IMR-90 (cell line): ENCODE results near the gene GPR149. TPM values are rescaled to one million over a fixed set of nuclear protein-coding genes. Genes with fewer than 3 reads are reported as not detected.

Source experiments
- ATAC-seq: fragments of 200-7000 bp; cut with Tn5 transposase; 2 replicates; pipeline ENCODE4 v1.9.1; 2020; ENCODE audit warnings: low read depth, mild to moderate bottlenecking, moderate library complexity
- BruUV-seq: library from RNA; stranded (reverse); fragments of 400-500 nt; replicated peaks from 2 replicates; lab custom pipeline; 2021; lab: Mats Ljungman, UMichigan
- CTCF ChIA-PET: fragments of 300-600 bp; formaldehyde crosslinking; extraction: SDS; loops from one replicate; lab custom pipeline; 2021; ENCODE audit warnings: antibody characterized with exemption; lab: Yijun Ruan, JAX
- POLR2A ChIA-PET: fragments of 300-600 bp; sonication (Branson Sonifier 250); formaldehyde crosslinking; loops from one replicate; lab custom pipeline; 2022; ENCODE audit warnings: antibody characterized with exemption; ENCODE audit not compliant: unreplicated experiment; lab: Charles Lee
- DNase-seq: peaks from one replicate; pipeline ENCODE4 v3.0.0; 2013
- H2AFZ ChIP-seq: replicated peaks from 2 replicates; pipeline ENCODE3; 2013; ENCODE audit warnings: low read length, mild to moderate bottlenecking; ENCODE audit not compliant: poor library complexity
- H2AK5ac ChIP-seq: 2 replicates; pipeline ENCODE4 v1.6.1; 2013; ENCODE audit warnings: low read depth, low read length, inconsistent platforms
- H2AK9ac ChIP-seq: replicated peaks from 2 replicates; pipeline ENCODE3; 2013; ENCODE audit warnings: mild to moderate bottlenecking, low read depth, low read length, moderate library complexity; ENCODE audit not compliant: poor library complexity
- H2BK120ac ChIP-seq: 2 replicates; pipeline ENCODE4 v1.6.1; 2013; ENCODE audit warnings: low read depth, low read length, inconsistent platforms
- H2BK15ac ChIP-seq: 3 replicates; pipeline ENCODE4 v1.6.1; 2013; ENCODE audit warnings: low read depth, low read length, inconsistent platforms
- H2BK20ac ChIP-seq: 2 replicates; pipeline ENCODE4 v1.6.1; 2013; ENCODE audit warnings: low read depth, mild to moderate bottlenecking, inconsistent platforms, low read length, moderate library complexity
- H2BK5ac ChIP-seq: 2 replicates; pipeline ENCODE4 v1.6.1; 2013; ENCODE audit warnings: mild to moderate bottlenecking, low read depth, low read length, inconsistent platforms; ENCODE audit not compliant: poor library complexity, severe bottlenecking
- H3K14ac ChIP-seq: replicated peaks from 2 replicates; pipeline ENCODE4 v1.6.1; 2013; ENCODE audit warnings: low read depth, low read length, inconsistent platforms
- H3K18ac ChIP-seq: 2 replicates; pipeline ENCODE4 v1.6.1; 2013; ENCODE audit warnings: low read depth, low read length, control low read depth
- H3K23ac ChIP-seq: 2 replicates; pipeline ENCODE4 v1.6.1; 2013; ENCODE audit warnings: low read depth, low read length, inconsistent platforms
- H3K27ac ChIP-seq: 2 replicates; pipeline ENCODE4 v1.5.1; 2013; ENCODE audit warnings: mild to moderate bottlenecking, control low read depth, low read length; ENCODE audit not compliant: insufficient read depth
- H3K27me3 ChIP-seq: 2 replicates; pipeline ENCODE4 v1.6.1; 2013; ENCODE audit warnings: low read length; ENCODE audit not compliant: control insufficient read depth, insufficient read depth
- H3K36me3 ChIP-seq: 2 replicates; pipeline ENCODE4 v1.6.1; 2013; ENCODE audit warnings: low read length, mixed read lengths; ENCODE audit not compliant: control insufficient read depth, insufficient read depth
- H3K4ac ChIP-seq: 2 replicates; pipeline ENCODE4 v1.6.1; 2013; ENCODE audit warnings: low read depth, low read length, inconsistent platforms
- H3K4me1 ChIP-seq: 2 replicates; pipeline ENCODE4 v1.6.1; 2013; ENCODE audit warnings: low read length, mixed read lengths; ENCODE audit not compliant: control insufficient read depth, insufficient read depth
- H3K4me2 ChIP-seq: 2 replicates; pipeline ENCODE4 v1.6.1; 2013; ENCODE audit warnings: low read depth, mild to moderate bottlenecking, control low read depth, low read length, moderate library complexity
- H3K4me3 ChIP-seq: 2 replicates; pipeline ENCODE4 v1.5.1; 2013; ENCODE audit warnings: low read depth, mild to moderate bottlenecking, control low read depth, low read length, moderate library complexity; ENCODE audit not compliant: insufficient read depth
- H3K56ac ChIP-seq: 2 replicates; pipeline ENCODE4 v1.6.1; 2013; ENCODE audit warnings: low read length, inconsistent platforms; ENCODE audit not compliant: insufficient read depth; ENCODE audit errors: extremely low read depth
- H3K79me1 ChIP-seq, 2 experiments: 2 replicates each; pipeline ENCODE4 v1.6.1; 2013; ENCODE audit warnings: low read length in 2 of 2, inconsistent platforms in 1 of 2, low read depth in 1 of 2
- H3K9ac ChIP-seq: 2 replicates; pipeline ENCODE4 v1.6.1; 2013; ENCODE audit warnings: low read depth, low read length, control low read depth
- H3K9me1 ChIP-seq: 2 replicates; pipeline ENCODE4 v1.6.1; 2013; ENCODE audit warnings: low read length, inconsistent platforms; ENCODE audit not compliant: insufficient read depth
- H3K9me3 ChIP-seq: 2 replicates; pipeline ENCODE4 v1.6.1; 2013; ENCODE audit warnings: low read length; ENCODE audit not compliant: control insufficient read depth, insufficient read depth
- H4K20me1 ChIP-seq: 2 replicates; pipeline ENCODE4 v1.6.1; 2013; ENCODE audit warnings: low read length, inconsistent platforms; ENCODE audit not compliant: insufficient read depth
- H4K5ac ChIP-seq: 2 replicates; pipeline ENCODE4 v1.6.1; 2013; ENCODE audit warnings: mild to moderate bottlenecking, low read depth, low read length, control low read depth
- H4K8ac ChIP-seq, 2 experiments: 2 replicates each; pipeline ENCODE4 v1.6.1; 2013; ENCODE audit warnings: low read depth in 2 of 2, low read length in 2 of 2, control low read depth in 1 of 2, inconsistent platforms in 1 of 2
- H4K91ac ChIP-seq: 2 replicates; pipeline ENCODE4 v1.6.1; 2013; ENCODE audit warnings: low read depth, low read length, inconsistent platforms; ENCODE audit not compliant: insufficient read depth
- BHLHE40 ChIP-seq: fragments of 150-350 bp; IDR thresholded peaks from 2 replicates; pipeline ENCODE4 v1.6.1; 2016; ENCODE audit warnings: mild to moderate bottlenecking, low read depth, low read length
- CEBPB ChIP-seq: IDR thresholded peaks from 2 replicates; pipeline ENCODE4 v1.6.1; 2012; ENCODE audit warnings: low read depth, low read length, improper control_type of control experiment
- CHD1 ChIP-seq: IDR thresholded peaks from 2 replicates; pipeline ENCODE4 v1.6.1; 2012; ENCODE audit warnings: low read depth, low read length, improper control_type of control experiment
- MAZ ChIP-seq: IDR thresholded peaks from 2 replicates; pipeline ENCODE4 v1.6.1; 2012; ENCODE audit warnings: low read depth, mild to moderate bottlenecking, low read length, improper control_type of control experiment, moderate library complexity, borderline replicate concordance
- POLR2A ChIP-seq: IDR thresholded peaks from 2 replicates; pipeline ENCODE4 v1.6.1; 2012; ENCODE audit warnings: mild to moderate bottlenecking, low read depth, low read length
- RCOR1 ChIP-seq: IDR thresholded peaks from 2 replicates; pipeline ENCODE4 v1.6.1; 2012; ENCODE audit warnings: mild to moderate bottlenecking, low read length, improper control_type of control experiment; ENCODE audit not compliant: insufficient replicate concordance
- RFX5 ChIP-seq: IDR thresholded peaks from 2 replicates; pipeline ENCODE4 v1.8.0; 2012; ENCODE audit warnings: low read depth, mild to moderate bottlenecking, low read length, moderate library complexity
- SMC3 ChIP-seq: fragments of 150-350 bp; IDR thresholded peaks from 2 replicates; pipeline ENCODE4 v1.6.1; 2016; ENCODE audit warnings: low read depth, mild to moderate bottlenecking, antibody characterized with exemption, low read length, moderate library complexity
- dilution Hi-C: fragments of 300-500 bp; cut with HindIII; formaldehyde crosslinking; loops from one replicate; pipeline ENCODE4 v1.14.3; 2018; ENCODE audit warnings: low sequenced_read_pairs; ENCODE audit not compliant: unreplicated experiment
- in situ Hi-C: fragments of 300-500 bp; cut with MboI; formaldehyde crosslinking; loops from 3 replicates; pipeline ENCODE4 v1.14.3; 2019; ENCODE audit warnings: low sequenced_read_pairs, inconsistent platforms, mixed read lengths
- intact Hi-C: fragments of 100-400 bp; cut with micrococcal nuclease; formaldehyde crosslinking; loops from 2 replicates; pipeline ENCODE4 v1.10.0; 2022
- polyA plus RNA-seq, 3 experiments: library from polyadenylated mRNA; depleted of rRNA; stranded (reverse); fragments of >200 nt; gene quantifications; 2 replicates each; pipeline ENCODE4 v1.2.3, GENCODE V29; 2012; ENCODE audit warnings: low replicate concordance in 1 of 3
- total RNA-seq: library from RNA; depleted of rRNA; stranded (reverse); fragments of >200 nt; gene quantifications from 2 replicates; pipeline ENCODE4 v1.2.3, GENCODE V29; 2012
- TF ChIP-seq, protein P1 (sequence below): conservative IDR thresholded peaks from 2 replicates; pipeline ENCODE4 v1.5.1; 2012; ENCODE audit warnings: mild to moderate bottlenecking, low read depth, low read length, improper control_type of control experiment

GPR149 gene
- total and polyA plus RNA-seq, 2 of the 4 experiments (the other 2 are of a cell fraction), result not detected

DNA sequence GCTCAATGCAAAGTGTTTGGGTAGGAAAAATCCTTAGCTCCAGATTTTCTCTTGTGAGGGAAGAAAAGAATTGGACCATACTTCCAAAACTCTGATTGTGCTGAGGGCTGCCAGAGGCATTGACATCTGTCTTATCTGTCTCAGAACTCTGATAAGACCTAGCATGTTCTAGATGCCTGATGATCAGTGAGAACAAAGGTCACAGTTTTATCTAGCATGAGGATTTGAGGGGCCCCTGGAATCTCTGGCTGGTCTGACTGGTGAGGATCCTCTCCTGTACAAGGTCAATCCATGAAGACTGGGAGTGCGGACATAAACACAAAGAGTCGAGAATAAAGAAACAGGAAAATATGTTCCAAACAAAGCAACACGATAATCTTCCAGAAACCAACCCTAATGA is 40.1 kb downstream of the GPR149 start (continued):
- TF ChIP-seq, protein P1, sequence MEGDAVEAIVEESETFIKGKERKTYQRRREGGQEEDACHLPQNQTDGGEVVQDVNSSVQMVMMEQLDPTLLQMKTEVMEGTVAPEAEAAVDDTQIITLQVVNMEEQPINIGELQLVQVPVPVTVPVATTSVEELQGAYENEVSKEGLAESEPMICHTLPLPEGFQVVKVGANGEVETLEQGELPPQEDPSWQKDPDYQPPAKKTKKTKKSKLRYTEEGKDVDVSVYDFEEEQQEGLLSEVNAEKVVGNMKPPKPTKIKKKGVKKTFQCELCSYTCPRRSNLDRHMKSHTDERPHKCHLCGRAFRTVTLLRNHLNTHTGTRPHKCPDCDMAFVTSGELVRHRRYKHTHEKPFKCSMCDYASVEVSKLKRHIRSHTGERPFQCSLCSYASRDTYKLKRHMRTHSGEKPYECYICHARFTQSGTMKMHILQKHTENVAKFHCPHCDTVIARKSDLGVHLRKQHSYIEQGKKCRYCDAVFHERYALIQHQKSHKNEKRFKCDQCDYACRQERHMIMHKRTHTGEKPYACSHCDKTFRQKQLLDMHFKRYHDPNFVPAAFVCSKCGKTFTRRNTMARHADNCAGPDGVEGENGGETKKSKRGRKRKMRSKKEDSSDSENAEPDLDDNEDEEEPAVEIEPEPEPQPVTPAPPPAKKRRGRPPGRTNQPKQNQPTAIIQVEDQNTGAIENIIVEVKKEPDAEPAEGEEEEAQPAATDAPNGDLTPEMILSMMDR, result no peak
- no peak for TF ChIP-seq MAZ
- TF ChIP-seq RCOR1, result no peak

DNA sequence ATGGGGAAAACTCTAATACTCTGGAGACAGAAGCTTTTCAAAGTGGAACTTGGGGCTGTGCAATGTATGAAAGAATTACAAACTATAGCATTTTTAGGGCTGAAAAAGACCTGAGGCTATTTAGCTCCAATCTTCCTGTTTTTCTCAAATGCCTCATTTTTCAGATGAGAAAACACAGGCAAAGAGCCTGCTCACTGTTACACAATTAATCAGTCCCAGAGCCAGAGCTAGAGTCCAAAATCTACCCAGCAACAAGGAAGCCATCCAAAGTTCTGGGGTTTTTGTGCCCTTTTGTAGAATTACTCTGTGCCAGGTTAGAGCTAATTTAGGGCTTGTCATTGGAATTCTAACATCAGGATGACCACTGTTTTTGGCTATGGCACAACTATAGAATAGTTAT is 45.5 kb downstream of the GPR149 start:
- H2BK20ac ChIP-seq, result no peak overlapping the region
- H3K9me3 ChIP-seq, result peaks cover 5% of the 10 kb centered on the region; the same call in 1 of the 2 replicates
- no peak overlapping the region for H2AK9ac ChIP-seq
- H3K14ac ChIP-seq, result no peak overlapping the region
- H2BK15ac ChIP-seq, result no peak overlapping the region
- H3K9ac ChIP-seq, result no peak overlapping the region
- dilution Hi-C loops (no loop called here), intact Hi-C loops (no loop called here), in situ Hi-C loops (no loop called here)
- no peaks in the 10 kb centered on the region for H3K9me1 ChIP-seq
- no peak overlapping the region for H3K4me3 ChIP-seq
- no peak overlapping the region for H4K5ac ChIP-seq
- H2AFZ ChIP-seq, result no peak overlapping the region
- no peak overlapping the region for H3K18ac ChIP-seq
- H2AK5ac ChIP-seq, result no peak overlapping the region
- H3K27ac ChIP-seq, result no peak overlapping the region
- no TSS peak for BruUV-seq
- no peak overlapping the region for H2BK120ac ChIP-seq
- H3K4me2 ChIP-seq, result no peak overlapping the region
- H3K36me3 ChIP-seq, result no peaks in the 10 kb centered on the region
- H4K20me1 ChIP-seq, result no peaks in the 10 kb centered on the region
- TF ChIP-seq BHLHE40, result no peak
- no peak for TF ChIP-seq SMC3
- TF ChIP-seq MAZ, result no peak
- TF ChIP-seq CHD1, result no peak
- TF ChIP-seq POLR2A, result no peak
- no peak for TF ChIP-seq RFX5
- no peak for TF ChIP-seq CEBPB
- H3K4ac ChIP-seq, result no peak overlapping the region
- no peak overlapping the region for H4K91ac ChIP-seq
- ChIA-PET POLR2A (no interaction called here), CTCF (no interaction called here)
- ATAC-seq, result no peak
- H3K4me1 ChIP-seq, result no peaks in the 10 kb centered on the region
- H3K23ac ChIP-seq, result no peak overlapping the region
- H2BK5ac ChIP-seq, result no peak overlapping the region
- no peak overlapping the region for H3K56ac ChIP-seq
- H4K8ac ChIP-seq, result no peak overlapping the region
- no peak for DNase-seq
- H3K79me1 ChIP-seq, result no peaks in the 10 kb centered on the region
- H3K27me3 ChIP-seq, result no peaks in the 10 kb centered on the region
